ENCODE measurements around the gene GRHL1.

Gene GRHL1

DNA sequence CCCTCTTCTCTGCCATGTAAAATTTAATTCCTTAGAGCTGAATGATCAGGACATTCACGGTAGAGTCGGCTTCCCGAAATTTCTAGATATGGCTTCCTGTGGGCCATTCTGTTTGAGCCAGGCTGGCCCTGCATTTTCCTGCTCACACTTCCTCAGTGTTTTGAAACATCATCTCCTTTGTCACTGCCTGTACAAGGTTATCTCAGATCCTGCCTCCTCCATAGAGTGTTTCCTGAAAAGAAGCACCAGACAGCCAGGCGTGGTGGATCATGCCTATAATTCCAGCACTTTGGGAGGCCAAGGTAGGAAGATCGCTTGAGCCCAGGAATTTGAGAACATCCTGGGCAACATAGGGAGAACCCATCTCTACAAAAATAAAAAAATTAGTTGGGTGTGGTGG is 43.6 kb downstream of the GRHL1 start:
- no peak for DNase-seq

DNA sequence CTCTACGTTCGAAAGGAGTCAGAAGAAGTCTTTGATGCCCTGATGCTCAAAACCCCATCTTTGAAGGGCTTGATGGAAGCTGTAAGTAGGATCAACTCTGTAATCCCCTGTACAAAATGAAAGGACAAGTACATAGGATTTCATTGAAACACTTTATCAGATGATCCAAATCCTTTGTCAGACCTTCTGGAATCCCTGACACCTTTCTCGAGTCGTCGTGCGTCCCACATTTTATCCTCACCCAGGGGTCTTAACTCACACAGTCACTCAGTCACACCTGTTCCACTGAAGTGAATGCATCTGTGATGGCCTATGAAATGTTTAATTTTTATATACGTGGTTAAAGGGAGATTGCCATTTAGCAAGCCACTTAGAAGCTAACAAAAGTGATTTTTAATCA is 44.8 kb downstream of the GRHL1 start:
- DNase-seq, result no peak

DNA sequence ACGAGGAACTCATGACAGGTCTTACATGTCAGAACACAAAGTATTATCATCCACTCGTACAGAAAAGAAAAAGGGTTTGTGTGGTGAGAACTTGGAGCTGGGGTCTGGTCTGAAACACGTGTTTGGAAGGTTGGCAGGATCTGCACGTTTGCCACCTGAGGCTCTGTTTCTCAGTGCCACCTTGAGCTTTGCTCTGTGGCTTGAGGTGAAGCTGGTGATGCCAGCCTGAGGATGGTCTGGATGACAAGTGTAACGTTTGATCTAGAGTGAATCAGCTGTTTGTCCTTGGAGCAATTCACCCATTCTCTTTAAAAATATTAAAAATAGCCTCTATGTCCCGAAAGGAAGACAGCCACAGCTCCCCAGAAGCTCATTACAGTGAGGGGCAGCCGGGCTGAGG is 46.4 kb downstream of the GRHL1 start:
- DNase-seq, result no peak

DNA sequence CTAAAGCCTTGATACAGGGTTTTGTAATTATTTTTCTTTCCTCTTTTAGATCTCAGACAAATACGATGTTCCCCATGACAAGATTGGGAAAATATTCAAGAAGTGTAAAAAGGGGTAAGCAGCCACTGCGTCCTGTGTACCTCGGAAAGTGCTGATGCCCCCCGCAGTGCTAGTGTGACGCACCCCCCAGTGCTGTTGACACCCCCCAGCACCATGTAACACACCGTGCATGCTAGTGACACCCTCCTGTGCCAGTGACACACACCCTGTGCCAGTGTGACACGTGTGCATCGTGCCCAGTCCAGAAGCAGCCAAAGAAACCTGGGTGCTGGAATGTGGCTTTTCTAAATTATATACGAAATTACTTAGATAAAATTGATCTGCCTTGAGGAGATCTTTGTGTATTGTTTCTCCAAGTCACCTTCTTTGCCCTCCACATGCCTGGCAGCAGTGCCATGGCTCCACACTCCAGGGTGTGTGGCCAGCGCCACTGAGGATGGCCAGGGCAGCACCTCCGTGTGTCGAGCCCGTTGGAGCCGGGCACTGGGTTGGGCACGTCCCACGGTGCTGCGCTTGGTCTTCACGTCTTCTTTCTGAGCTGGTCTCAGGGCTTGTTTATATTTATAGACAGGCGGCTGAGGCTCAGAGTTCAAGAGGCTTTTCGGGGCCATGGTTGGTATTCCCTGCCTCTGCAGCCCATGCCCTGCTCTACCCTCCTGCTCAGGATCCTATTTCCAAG is 47.6 kb downstream of the GRHL1 start:
- DNase-seq, result no peak

DNA sequence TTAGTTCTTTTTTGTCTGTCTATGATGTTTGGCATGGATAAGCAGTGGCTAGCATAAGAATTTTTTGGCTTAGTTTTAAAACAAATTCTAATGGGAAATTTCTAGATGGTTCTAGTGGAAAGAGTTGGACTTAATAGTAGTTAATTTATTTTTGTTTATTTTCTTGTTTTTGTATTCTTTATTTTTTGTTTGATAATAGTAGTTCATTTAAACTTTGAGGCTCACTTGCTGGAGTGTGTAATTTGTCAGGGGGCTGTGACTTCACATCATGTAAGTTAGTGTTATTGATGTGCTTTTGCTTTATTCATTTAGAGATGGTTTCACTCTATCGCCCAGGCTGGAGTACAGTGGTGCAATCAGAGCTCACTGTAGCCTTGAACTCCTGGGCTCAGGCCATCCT is 48.2 kb downstream of the GRHL1 start:
- DNase-seq, result no peak

DNA sequence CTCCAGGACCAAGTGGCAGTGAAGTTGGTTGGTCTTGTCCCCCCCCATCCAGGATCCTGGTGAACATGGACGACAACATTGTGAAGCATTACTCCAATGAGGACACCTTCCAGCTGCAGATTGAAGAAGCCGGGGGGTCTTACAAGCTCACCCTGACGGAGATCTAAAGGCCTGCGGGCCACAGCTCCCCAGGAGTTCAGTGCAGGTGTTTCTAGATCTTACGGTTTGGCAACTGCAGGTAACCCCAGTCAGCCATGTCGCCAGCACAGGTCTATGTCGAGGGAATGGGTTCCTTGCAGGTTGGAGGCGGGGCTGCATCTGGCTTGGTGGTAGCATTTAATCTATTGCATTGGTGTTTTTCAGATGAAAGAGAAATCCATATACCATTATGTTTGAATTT is 49.0 kb downstream of the GRHL1 start:
- DNase-seq, result no peak

DNA sequence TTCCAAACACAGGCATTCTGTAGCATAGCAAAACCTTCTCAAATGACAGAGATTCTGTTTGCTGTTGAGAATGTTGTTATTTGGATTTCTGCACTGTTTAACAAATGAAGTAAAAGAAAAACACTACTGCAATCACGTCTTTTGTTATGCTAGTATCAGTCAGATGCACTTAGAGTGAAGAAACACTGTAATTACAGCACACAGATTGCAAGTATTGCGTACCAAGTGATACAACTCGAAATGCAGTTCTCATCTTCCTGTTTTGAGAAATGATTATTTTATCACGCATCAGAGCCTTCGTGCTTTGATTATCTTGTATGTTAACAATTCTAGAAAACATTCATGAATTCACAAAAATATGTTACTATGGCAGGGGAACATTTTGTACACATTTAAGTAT is 50.1 kb downstream of the GRHL1 start:
- DNase-seq, result no peak

DNA sequence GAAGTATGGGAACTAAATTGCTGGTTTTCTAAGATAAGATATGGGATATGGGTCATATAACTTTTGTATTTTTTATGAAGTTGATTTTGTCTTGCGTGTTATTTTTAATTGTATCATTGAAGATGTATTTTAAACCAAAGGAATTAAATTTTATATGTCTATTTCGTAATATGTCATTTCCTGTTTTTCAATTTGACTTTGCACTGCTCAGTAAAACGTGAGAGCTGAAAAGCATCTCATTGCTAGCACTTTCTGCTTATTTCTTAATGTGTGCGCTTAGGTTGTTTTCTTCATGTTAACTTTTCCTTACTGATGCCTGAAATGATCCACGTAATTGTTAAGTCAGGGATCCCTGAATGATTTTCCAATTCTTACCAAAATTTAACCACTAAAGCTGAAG is 50.6 kb downstream of the GRHL1 start:
- DNase-seq, result no peak

DNA sequence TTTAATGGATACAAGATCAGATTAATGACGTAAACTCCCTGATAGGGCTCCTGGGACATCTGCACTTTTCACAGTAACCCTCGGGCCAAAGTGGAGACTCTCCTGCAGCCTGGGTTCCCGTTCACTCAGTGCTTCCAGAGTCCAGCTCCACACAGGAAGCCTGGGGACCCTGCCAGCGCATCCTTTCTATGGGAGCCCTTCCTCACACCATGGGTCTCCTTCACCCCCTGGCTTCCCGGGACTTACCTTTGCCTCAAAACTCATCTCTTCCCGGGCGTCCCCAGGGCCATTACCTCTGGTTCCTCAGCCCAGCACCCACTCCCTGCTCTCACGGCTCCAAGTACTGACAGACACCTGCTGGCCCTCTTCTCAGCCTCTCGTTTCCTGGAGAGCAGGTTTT is 51.2 kb downstream of the GRHL1 start:
- no peak for DNase-seq

DNA sequence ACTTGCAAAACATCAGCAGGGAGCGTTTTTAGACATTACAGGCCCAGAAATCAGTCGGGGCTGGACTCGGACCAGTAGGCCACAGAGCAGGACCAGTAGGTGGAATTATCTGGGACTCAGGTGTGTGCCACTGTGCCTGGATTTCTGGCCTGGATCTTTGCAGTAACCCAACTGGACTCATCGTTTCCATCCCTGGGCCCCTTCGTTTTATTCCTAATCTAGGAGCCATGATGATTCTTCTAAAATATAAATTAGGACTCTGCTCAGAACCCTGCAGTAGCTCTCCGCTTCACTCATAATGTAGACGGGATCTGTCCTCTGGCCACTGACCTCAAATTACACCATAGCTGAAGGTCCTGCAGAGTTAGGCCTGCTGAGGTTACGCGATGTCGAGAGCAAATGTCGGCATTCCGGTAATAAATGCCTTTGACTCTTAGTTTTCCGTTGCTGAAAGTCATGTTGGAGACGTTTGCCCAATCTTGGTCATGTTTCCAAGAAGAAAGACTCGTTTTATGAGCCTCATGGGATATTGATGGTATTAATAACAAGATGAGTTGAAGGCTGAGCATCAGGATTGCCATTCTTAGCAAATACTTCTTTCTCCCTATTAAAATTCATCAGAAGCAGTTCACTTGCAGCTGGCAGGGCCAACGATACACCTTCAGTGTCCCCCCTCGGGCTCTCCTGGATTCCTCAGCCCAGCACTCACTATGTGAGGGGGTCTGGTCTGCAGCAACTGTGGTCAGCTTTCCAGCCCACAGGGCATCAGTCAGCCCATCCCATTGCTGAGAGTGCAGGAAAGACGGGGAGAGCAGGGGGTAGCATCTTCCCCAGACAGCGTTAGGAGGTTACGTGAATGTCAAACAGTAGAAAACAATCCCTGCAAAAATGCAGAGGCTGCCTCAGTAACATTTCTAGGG is 52.0 kb downstream of the GRHL1 start:
- no peak for DNase-seq

DNA sequence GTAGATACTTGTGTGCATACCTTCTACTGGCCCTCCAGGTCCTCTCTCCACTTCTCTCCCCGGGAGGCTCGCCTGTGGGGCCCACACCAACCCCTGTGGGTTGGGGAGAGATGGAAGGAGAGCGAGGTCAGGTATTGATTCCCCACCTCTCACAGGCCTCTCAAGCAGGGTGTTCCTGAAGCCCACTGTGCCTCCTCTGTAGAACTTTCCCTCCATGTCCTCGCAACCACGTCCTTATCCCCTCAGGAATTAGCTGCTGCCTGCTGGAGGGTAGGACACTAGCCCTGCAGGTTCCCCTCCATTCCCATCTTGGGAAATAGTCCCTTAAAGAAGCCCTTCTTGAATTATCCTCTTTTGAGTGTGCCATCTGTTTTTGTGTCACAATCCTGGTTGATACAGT is 52.9 kb downstream of the GRHL1 start:
- no peak for DNase-seq

DNA sequence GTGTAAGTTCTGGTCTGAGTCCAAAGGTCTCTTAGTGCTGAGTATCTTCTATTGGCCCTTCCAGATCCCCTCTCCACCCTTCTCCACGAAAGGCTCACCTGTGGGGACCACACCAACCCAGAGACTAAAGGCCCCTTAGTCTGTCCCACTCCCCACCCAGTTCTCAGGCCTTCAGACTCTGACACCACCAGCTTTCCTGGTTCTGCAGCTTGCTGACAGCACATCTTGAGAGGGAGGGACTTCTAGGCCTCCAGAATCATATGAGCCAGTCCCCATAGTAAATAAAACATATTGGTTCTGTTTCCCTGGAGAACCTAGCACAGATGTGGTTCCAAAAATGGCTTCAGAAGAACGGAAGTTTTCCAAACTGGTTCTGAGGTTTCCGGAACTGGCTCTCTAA is 53.3 kb downstream of the GRHL1 start:
- DNase-seq, result no peak

DNA sequence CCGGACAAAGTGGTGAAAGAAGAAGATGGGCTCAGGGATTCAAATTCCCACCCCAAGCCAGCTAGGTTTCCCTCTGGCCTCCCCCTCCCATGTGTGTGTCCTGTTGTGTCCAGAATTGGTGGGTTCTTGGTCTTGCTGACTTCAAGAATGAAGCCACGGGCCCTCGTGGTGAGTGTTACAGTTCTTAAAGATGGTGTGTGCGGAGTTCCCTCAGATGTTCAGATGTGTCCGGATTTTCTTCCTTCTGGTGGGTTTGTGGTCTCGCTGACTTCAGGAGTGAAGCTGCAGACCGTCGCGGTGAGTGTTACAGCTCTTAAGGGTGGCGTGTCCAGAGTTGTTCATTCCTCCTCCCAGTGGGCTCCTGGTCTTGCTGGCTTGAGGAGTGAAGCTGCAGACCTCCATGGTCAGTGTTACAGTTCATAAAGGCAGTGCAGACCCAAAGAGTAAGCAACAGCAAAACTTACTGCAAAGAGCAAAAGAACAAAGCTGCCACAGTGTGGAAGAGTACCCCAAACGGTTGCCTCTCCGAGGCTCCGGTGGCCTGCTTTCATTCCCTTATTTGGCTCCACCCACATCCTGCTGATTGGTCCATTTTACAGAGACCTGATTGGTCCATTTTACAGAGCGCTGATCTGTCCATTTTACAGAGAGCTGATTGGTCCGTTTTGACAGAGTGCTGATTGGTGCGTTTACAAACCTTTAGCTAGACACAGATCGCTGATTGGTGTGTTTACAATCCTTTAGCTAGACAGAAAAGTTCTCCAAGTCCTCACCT is 54.2 kb downstream of the GRHL1 start:
- no peak for DNase-seq

DNA sequence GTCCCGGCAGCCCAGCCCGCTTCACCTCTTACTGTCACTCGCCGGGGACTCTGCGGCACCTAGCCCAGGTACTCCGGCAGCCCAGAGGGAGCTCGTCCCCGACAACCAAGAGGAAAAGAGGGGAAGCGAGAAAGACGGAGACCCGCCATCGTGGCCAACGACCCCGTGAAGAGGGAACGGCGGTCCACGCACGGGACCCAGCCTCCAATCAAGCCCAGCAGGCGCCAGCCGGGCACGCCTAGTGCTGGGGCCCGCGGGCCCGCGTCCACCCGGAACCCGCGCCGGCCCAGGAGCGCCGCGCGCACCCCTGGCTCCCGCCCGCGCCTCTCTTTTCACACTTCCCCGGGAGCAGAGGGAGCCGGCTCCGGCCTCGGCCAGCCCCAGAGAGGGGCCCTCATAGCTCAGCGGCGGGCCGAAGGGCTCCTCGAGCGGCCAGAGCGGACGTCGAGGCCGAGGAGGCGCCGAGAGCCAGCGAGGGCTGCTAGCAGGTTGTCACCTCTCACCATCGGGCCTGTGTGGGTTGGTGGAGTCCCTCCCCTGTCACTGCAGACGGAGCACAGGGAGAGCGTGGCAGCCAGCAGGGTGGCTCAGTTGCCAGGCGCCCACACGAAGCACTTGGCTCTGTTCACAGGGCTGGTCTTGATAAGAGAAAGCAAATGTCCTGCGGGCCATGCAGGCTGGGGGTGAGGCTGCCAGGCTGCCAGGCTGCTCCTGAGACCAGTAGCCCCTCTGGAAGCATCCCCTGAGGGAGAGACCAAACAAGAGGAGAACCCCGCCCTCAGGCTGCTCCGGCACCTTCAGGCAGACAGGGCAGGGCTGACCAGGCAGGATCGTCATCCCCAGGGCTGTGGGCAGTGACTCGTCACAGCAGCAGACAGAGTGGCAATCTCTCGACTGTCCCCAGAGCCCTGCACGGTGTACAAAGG is 55.0 kb downstream of the GRHL1 start:
- peak in 1 of 2 donors; percentile 18 for DNase-seq

DNA sequence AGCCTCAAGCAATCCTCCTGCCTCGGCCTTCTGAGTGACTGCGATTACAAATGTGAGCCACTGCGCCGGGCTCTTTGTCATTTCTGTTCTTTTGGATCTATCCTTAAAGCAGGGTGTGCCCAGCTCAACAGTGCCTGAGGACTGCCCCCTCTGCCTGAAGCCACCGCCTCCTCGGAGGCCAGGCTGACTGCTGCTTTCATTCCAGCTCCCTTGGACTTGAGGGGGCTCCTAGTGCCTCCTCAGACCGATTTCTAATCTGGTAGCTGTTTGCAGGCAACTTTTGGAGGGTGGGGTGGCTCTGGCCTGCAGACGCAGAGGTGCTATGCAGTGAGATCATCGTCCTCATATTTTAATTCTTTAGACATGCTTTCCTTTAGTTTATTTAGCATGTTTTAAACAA is 55.9 kb downstream of the GRHL1 start:
- DNase-seq, result no peak

DNA sequence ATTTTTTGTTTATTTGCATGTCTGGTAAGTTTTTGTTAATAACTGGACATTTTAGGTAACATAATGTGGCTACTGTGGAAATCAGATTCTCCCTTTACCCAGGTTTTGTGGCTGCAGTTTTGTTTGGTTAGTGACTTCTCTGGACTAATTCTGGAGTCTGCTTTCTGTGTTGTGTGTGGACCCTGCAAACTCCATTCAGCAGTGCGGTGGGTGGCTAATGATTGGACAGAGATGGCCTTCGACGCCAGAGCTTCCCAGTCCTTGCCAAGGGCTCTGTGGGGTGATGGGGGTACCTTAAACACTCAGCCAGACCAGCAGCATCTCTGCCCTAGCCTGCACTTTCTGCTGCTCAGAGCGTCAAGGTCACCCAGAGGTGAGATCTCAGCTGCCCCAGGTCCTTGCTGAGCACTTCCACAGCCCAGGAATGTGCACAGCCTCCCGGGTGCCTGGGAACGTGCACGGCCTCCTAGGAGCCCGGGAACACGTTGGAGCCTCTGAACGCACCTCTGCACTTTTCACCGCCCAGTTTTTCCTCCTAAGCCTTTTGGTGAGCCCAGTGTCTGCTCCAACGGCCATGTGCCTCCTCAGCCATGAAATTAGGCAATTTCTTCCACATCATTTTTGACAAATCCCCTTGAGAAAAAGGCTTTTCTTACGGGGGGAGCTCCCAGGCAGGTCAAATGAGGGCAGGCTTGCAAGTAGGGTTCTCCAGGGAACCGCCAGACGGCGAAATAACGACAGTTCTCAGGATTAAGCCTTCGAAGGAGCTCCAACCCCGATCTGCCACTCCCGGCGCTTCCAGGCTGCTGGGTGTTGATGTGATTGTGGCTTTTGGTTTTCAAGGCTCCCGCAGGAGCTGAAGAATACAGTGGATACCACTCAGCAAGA is 56.7 kb downstream of the GRHL1 start:
- DNase-seq, result no peak

DNA sequence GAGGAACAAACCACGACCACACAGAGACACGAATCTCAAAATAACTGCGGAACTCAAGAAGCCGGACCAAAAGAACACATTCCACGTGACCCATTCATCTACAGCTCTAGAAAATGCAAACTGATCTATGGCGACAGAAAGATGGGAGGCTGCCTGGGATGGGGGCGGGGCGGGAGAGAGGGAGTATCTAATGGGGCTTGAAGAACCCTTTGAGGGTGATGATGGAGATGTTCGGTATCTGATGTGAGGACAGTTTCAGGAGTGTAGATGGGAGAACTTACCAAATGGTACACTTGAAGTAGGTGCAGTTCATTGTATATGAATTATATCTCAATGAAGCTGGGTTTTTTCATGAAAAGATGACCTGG is 57.3 kb downstream of the GRHL1 start:
- no peak for DNase-seq

DNA sequence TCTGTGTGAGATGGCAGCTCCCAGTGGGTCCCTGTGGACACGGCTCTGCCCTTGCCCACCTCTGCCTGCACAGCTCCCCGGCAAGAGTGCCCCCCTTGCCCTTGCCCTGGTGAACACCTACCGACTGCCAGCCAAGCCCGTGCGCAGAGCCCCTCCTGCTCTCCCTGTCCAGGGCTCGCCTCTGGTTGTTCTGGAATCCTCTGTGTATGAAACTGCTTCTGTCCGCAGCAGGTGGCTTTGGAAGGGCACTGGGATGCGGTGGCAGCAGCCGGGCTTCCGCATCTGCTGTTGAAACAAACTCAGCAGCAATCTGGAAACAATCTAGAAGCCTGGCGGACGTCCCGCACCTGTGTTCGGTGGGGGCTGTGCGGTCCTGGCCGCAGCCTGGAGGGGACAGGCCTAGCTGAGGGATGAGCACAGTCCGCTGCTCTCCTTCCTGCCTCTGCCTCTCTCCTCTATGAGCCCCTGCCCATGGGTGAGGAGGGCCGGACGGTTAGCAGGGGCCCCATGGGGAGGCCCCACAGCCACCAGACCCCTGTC is 57.8 kb downstream of the GRHL1 start:
- no peak for DNase-seq

DNA sequence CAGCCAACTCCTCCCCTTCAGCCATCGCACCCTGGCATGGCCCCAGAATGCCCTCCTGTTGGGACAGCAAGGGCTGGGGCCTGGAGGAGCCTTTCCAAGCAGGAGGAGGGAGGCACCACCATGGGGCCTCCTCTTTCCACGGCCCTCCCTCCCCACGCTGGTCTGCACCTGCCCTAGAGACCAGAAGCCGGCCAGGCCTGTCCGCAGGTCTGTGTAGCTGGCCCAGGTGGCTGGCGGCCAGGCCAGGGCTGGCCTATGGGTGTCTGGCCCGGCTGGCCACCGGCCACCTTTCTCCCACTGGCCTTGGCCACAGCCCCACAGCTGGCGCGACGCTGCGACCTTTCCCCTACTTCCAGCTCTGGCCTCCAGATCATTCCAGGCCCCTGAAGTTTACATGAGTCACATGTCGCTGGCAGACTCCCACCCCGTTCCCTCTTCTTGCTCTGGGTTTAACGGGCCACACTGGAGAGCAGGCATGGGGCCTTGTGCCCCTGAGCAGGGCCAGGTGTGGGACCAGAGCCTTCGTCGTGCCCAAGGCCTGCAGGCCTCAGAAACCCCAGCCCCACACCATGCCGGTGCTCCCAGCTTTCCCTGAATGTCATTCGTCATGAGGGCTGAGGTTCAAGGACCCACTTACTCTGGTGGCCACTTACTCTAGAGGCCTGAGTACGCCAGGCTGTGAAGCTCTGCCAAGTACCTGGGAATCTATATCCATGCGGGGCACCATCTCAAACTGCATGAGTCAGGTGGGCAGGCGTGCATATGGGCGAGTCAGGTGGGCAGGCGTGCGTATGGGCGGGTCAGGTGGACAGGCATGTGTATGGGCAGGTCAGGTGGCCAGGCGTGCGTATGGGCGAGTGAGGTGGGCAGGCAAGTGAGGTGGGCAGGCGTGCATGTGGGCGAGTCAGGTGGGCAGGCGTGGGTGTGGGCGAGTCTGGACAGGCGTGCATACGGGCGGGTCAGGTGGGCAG is 58.6 kb downstream of the GRHL1 start:
- no peak for DNase-seq
